Measurements from ENCODE around the gene ZNF579.

- TF ChIP-seq EZH2phosphoT487 (IDR thresholded peaks at IDR 0.05; ENCODE audit: low read length) = no peak
- TF ChIP-seq, protein P1, sequence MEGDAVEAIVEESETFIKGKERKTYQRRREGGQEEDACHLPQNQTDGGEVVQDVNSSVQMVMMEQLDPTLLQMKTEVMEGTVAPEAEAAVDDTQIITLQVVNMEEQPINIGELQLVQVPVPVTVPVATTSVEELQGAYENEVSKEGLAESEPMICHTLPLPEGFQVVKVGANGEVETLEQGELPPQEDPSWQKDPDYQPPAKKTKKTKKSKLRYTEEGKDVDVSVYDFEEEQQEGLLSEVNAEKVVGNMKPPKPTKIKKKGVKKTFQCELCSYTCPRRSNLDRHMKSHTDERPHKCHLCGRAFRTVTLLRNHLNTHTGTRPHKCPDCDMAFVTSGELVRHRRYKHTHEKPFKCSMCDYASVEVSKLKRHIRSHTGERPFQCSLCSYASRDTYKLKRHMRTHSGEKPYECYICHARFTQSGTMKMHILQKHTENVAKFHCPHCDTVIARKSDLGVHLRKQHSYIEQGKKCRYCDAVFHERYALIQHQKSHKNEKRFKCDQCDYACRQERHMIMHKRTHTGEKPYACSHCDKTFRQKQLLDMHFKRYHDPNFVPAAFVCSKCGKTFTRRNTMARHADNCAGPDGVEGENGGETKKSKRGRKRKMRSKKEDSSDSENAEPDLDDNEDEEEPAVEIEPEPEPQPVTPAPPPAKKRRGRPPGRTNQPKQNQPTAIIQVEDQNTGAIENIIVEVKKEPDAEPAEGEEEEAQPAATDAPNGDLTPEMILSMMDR (IDR thresholded peaks at IDR 0.05; ENCODE audit: low read length) = no peak
- TF ChIP-seq EZH2 (optimal IDR thresholded peaks at IDR 0.05; ENCODE audit: low read depth, low read length) = no peak
Observed at GRCh38 chr19:55546822-55547614, 33.6 kb downstream of the ZNF579 start.

All from MM.1S (cell line).